ENCODE measurements around the gene TEX26. TPM values are rescaled to one million over a fixed set of nuclear protein-coding genes. Genes with fewer than 3 reads are reported as not detected.

The TEX26 gene
- total RNA-seq, 2 experiments from 2014 or later, result not detected

- DNase-seq (no peak), ATAC-seq (no peak)
- no peak overlapping the region for H3K4me3 Mint-ChIP-seq
- CTCF ChIA-PET, result interaction anchor here (1.4 to 2.4 kb wide), 2 partner anchors 22 to 43 kb away, joined by 5 to 9 read pairs; no protein-coding TSS in a partner anchor
- POLR2A ChIA-PET, result no interaction called here
- no peak overlapping the region for H3K27ac Mint-ChIP-seq
- H3K27me3 Mint-ChIP-seq (ENCODE audit: low read depth), result peaks cover 49% of the 10 kb centered on the region
- H3K36me3 Mint-ChIP-seq (ENCODE audit: low read depth), result no peaks in the 10 kb centered on the region
- H3K9me3 Mint-ChIP-seq (ENCODE audit: insufficient read depth), result no peaks in the 10 kb centered on the region
- no peaks in the 10 kb centered on the region for H3K4me1 Mint-ChIP-seq (ENCODE audit: low read depth)
Measured at GRCh38 chr13:31022928-31023530, 90.6 kb downstream of the TEX26 start.

Other genes with a start within 250 kb of the TEX26 start
- gene ALOX5AP, start 197.1 kb upstream of the TEX26 start, total RNA-seq, result 10 to 100 TPM; 71.0 to 75.4 TPM
- gene MEDAG, start 26.4 kb upstream of the TEX26 start, total RNA-seq, result not detected
- 100 to 1,000 TPM; 139 to 140 TPM for gene HSPH1, start 229.2 kb downstream of the TEX26 start, total RNA-seq

All from activated CD8-positive, alpha-beta T cell treated with anti-CD3 and anti-CD28 coated beads, Interleukin-2, amount 10 ng/mL, durations not matched to agents 7 days and 5 days (primary cell).